TTC549 (cell line): ENCODE results near the gene PPP1R14C.

ENCODE experiments used
- FAIRE-seq: peaks from 2 replicates; lab custom pipeline; 2012; peaks lifted over from hg19 to GRCh38; lab: Jason Lieb, UNC

Gene PPP1R14C

GRCh38 chr6:150298030-150298380 lies 155.2 kb downstream of the PPP1R14C start:
- no peak for FAIRE-seq

- no peak for FAIRE-seq
Observed at GRCh38 chr6:150298676-150299075, 155.8 kb downstream of the PPP1R14C start.
